ENCODE measurements around the gene ATP5ME.
A peak's percentile ranks its signal among the peaks of the same experiment; 100 is the strongest.
"Not testable (repeated sequence)": the region's sequence is repeated elsewhere in the genome, so short reads cannot be mapped to it uniquely, and the experiment has no call there.

The ATP5ME gene

DNA sequence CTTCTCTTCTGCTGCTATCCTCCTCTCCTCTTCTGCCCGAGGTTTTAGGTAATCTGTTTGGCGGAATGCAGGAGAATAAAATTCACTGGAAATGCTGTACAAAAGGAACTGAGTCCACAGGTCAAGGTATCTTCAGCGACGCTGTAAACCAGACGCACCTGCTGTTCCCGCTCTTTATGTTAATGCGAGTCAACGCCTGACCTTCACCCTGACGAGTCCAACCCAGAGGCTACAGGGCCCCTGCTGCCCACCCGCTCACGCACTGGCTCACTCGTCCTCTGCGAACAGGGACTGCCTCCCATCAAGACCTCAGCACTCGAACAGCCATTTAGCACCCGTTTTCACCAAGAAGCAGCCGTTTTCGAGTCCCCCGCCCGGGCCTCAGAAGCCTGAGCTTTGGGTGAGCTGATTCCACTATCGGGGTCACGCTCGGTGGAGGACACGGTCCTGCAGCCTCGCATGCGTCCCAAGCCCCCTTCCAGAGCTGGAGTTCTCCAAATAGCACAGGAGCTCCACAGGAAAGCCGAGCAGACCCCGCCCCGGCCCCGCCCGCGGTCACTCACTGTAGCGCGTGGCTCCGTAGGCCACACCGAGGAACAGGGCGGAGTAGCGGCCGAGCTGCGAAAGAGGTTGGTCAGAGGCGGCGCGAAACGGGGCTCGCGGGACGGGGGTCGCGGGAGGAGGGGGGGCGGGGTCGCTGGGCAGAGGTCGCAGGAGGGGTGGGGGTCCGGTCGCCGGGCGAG, 556 bp downstream of the ATP5ME start:
- H3K9me3 ChIP-seq (ENCODE audit: severe bottlenecking) = no peaks in the 10 kb centered on the region
- no peaks in the 10 kb centered on the region for H3K27me3 ChIP-seq (ENCODE audit: insufficient read depth, poor library complexity, severe bottlenecking)
- H3K4me1 ChIP-seq (ENCODE audit: insufficient read depth, poor library complexity, severe bottlenecking) = peaks cover 11% of the 10 kb centered on the region
- no peak for DNase-seq (ENCODE audit: low spot score)
- no peak for ATAC-seq (ENCODE audit: low read depth)
- H3K36me3 ChIP-seq (ENCODE audit: low read depth) = peaks cover 25% of the 10 kb centered on the region
- TF ChIP-seq, protein P1, sequence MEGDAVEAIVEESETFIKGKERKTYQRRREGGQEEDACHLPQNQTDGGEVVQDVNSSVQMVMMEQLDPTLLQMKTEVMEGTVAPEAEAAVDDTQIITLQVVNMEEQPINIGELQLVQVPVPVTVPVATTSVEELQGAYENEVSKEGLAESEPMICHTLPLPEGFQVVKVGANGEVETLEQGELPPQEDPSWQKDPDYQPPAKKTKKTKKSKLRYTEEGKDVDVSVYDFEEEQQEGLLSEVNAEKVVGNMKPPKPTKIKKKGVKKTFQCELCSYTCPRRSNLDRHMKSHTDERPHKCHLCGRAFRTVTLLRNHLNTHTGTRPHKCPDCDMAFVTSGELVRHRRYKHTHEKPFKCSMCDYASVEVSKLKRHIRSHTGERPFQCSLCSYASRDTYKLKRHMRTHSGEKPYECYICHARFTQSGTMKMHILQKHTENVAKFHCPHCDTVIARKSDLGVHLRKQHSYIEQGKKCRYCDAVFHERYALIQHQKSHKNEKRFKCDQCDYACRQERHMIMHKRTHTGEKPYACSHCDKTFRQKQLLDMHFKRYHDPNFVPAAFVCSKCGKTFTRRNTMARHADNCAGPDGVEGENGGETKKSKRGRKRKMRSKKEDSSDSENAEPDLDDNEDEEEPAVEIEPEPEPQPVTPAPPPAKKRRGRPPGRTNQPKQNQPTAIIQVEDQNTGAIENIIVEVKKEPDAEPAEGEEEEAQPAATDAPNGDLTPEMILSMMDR (IDR thresholded peaks at IDR 0.05; ENCODE audit: poor library complexity, severe bottlenecking) = no peak
- peak overlapping the region; percentile 67 for H3K4me3 ChIP-seq (ENCODE audit: severe bottlenecking)
- peak overlapping the region; percentile 57 for H3K27ac ChIP-seq (ENCODE audit: poor library complexity, severe bottlenecking)

DNA sequence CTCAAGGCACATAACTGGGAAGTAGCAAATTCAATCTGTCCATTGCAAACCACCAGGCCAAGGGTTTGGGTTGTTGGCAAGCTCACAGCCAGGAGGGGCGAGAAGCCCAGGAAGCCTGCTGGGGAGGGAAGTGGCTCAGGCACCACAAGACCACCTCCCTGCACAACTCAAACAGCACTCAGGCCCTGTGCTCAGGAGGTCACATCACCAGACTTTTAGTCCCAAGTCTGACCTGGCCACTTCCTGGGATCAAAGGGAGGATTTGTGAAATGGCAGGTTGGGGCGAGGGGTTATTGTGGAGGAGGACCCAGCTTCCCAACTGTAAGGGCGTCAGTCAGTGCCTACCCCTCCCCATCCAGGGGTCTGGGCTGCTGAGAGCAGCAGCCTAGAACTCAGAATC, 2.3 kb downstream of the ATP5ME start:
- TF ChIP-seq, protein P1 (IDR thresholded peaks at IDR 0.05; ENCODE audit: poor library complexity, severe bottlenecking) = no peak
- no peak for DNase-seq (ENCODE audit: low spot score)
- no peak overlapping the region for H3K27ac ChIP-seq (ENCODE audit: poor library complexity, severe bottlenecking)
- ATAC-seq (ENCODE audit: low read depth) = no peak
- H3K36me3 ChIP-seq (ENCODE audit: low read depth) = peaks cover 25% of the 10 kb centered on the region
- H3K9me3 ChIP-seq (ENCODE audit: severe bottlenecking) = no peaks in the 10 kb centered on the region
- H3K4me1 ChIP-seq (ENCODE audit: insufficient read depth, poor library complexity, severe bottlenecking) = no peaks in the 10 kb centered on the region
- no peak overlapping the region for H3K4me3 ChIP-seq (ENCODE audit: severe bottlenecking)
- no peaks in the 10 kb centered on the region for H3K27me3 ChIP-seq (ENCODE audit: insufficient read depth, poor library complexity, severe bottlenecking)

- ATAC-seq (ENCODE audit: low read depth); H3K4me3 ChIP-seq (ENCODE audit: severe bottlenecking); DNase-seq (ENCODE audit: low spot score); H3K27ac ChIP-seq (ENCODE audit: poor library complexity, severe bottlenecking); H3K9me3 ChIP-seq (ENCODE audit: severe bottlenecking); H3K4me1 ChIP-seq (ENCODE audit: insufficient read depth, poor library complexity, severe bottlenecking); H3K27me3 ChIP-seq (ENCODE audit: insufficient read depth, poor library complexity, severe bottlenecking): not testable (repeated sequence)
- H3K36me3 ChIP-seq (ENCODE audit: low read depth) = peaks cover 25% of the 10 kb centered on the region
Observed at GRCh38 chr4:669806-670559, 4.1 kb downstream of the ATP5ME start.

GRCh38 chr4:668219-668618, 5.9 kb downstream of the ATP5ME start:
- not testable (repeated sequence) for H3K27me3 ChIP-seq (ENCODE audit: insufficient read depth, poor library complexity, severe bottlenecking); H3K27ac ChIP-seq (ENCODE audit: poor library complexity, severe bottlenecking); H3K4me1 ChIP-seq (ENCODE audit: insufficient read depth, poor library complexity, severe bottlenecking); H3K4me3 ChIP-seq (ENCODE audit: severe bottlenecking); DNase-seq (ENCODE audit: low spot score); ATAC-seq (ENCODE audit: low read depth); H3K9me3 ChIP-seq (ENCODE audit: severe bottlenecking)
- H3K36me3 ChIP-seq (ENCODE audit: low read depth) = peaks cover 25% of the 10 kb centered on the region

DNA sequence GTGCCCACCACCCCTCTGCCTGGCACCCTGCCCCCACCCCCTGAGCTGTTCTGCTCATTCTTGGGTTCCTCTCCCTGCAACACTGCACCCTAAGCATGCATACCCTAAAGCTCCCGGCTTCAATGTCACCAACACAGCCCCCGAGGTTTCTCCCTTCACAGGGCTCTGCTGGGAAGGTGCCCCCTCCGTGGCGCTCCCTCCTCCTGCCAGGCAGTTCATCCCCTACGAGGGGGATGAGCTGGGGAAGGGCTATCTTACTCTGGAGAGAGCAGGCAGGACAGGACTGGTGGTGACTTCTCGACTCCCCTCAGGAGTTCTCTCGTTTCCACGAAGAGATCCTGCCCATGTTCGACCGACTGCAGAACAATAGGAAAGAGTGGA, 6.5 kb downstream of the ATP5ME start:
- TF ChIP-seq, protein P1 (IDR thresholded peaks at IDR 0.05; ENCODE audit: poor library complexity, severe bottlenecking) = no peak
- H3K4me3 ChIP-seq (ENCODE audit: severe bottlenecking) = no peak overlapping the region
- no peaks in the 10 kb centered on the region for H3K9me3 ChIP-seq (ENCODE audit: severe bottlenecking)
- no peaks in the 10 kb centered on the region for H3K4me1 ChIP-seq (ENCODE audit: insufficient read depth, poor library complexity, severe bottlenecking)
- no peaks in the 10 kb centered on the region for H3K27me3 ChIP-seq (ENCODE audit: insufficient read depth, poor library complexity, severe bottlenecking)
- no peak overlapping the region for H3K27ac ChIP-seq (ENCODE audit: poor library complexity, severe bottlenecking)
- DNase-seq (ENCODE audit: low spot score) (no peak), ATAC-seq (ENCODE audit: low read depth) (no peak)
- H3K36me3 ChIP-seq (ENCODE audit: low read depth) = peaks cover 18% of the 10 kb centered on the region

All from RWPE2 (cell line).